ENCODE data around the gene EPYC. TPM values are rescaled to one million over a fixed set of nuclear protein-coding genes. Genes with fewer than 3 reads are reported as not detected.

The EPYC gene
- total and polyA plus RNA-seq, 2 of the 4 experiments (the other 2 are of a cell fraction), result not detected

GRCh38 chr12:90979019-90979418 is 25.8 kb downstream of the EPYC start:
- in situ Hi-C loops (cut with MboI; ENCODE audit: low sequenced_read_pairs), result no loop called here
- no peak overlapping the region for H3K4me2 ChIP-seq (ENCODE audit: low read depth, low read length)
- no peaks in the 10 kb centered on the region for H4K20me1 ChIP-seq (ENCODE audit: insufficient read depth, low read length)
- intact Hi-C loops (cut with micrococcal nuclease), result loop anchor here (2.0 kb wide), 2 partner anchors 200 to 348 kb away; no protein-coding TSS in a partner anchor
- DNase-seq (no peak), ATAC-seq (ENCODE audit: low read depth) (no peak)
- H3K18ac ChIP-seq (ENCODE audit: low read depth, low read length), result peak overlapping the region; percentile 100
- peak overlapping the region; percentile 54 for H2BK120ac ChIP-seq (ENCODE audit: low read depth, low read length)
- 94% methylated on average over 3 of the region's 3 CpGs; no CpG with 5 or more reads in 1 of the 2 experiments for WGBS, 2 experiments (ENCODE audit: extremely low coverage in 2 of 2, insufficient read length in 1 of 2)
- peak overlapping the region in 1 of 2 experiments; percentile 59; a peak in 2 of 4 replicates for H4K8ac ChIP-seq (ENCODE audit: low read depth in 2 of 2, low read length in 2 of 2)
- H4K5ac ChIP-seq (ENCODE audit: low read depth, low read length), result peak overlapping the region; percentile 100
- no peak overlapping the region; the same call in 2 of the 3 replicates for H2BK15ac ChIP-seq (ENCODE audit: low read depth, low read length)
- H3K4me1 ChIP-seq (ENCODE audit: control insufficient read depth, insufficient read depth, low read length), result peaks cover 6% of the 10 kb centered on the region
- no TSS peak for BruUV-seq (replicated peaks)
- dilution Hi-C loops (cut with HindIII; ENCODE audit: low sequenced_read_pairs, unreplicated experiment), result loop anchor here (25.0 kb wide), 1 partner anchor 358 kb away; no protein-coding TSS in a partner anchor
- peak overlapping the region; percentile 54 for H4K91ac ChIP-seq (ENCODE audit: insufficient read depth, low read depth, low read length)
- H2AFZ ChIP-seq (replicated peaks; ENCODE audit: low read length, poor library complexity), result peak overlapping the region; percentile 11
- peak overlapping the region; percentile 59; the same call in 1 of the 2 replicates for H2AK5ac ChIP-seq (ENCODE audit: low read depth, low read length)
- H2BK5ac ChIP-seq (ENCODE audit: low read depth, low read length, poor library complexity, severe bottlenecking), result peak overlapping the region; percentile 9
- H2AK9ac ChIP-seq (replicated peaks; ENCODE audit: low read depth, low read length, poor library complexity), result no peak overlapping the region
- ChIA-PET CTCF (interaction anchor here (0.5 to 1.8 kb wide), 15 partner anchors 8 to 1256 kb away, joined by 3 to 12 read pairs (median 4); no protein-coding TSS in a partner anchor), POLR2A (ENCODE audit: unreplicated experiment) (no interaction called here)
- no peaks in the 10 kb centered on the region for H3K79me1 ChIP-seq (ENCODE audit: low read depth in 1 of 2, low read length in 2 of 2)
- peak overlapping the region; percentile 56; the same call in 1 of the 2 replicates for H3K4ac ChIP-seq (ENCODE audit: low read depth, low read length)
- TF ChIP-seq MXI1 (IDR thresholded peaks at IDR 0.05; ENCODE audit: borderline replicate concordance, low read depth, low read length) (no peak), RAD21 (IDR thresholded peaks at IDR 0.05; ENCODE audit: low read length) (no peak), FOS (IDR thresholded peaks at IDR 0.05; ENCODE audit: low read depth, low read length) (no peak), CHD1 (IDR thresholded peaks at IDR 0.05; ENCODE audit: low read depth, low read length) (no peak), CEBPB (IDR thresholded peaks at IDR 0.05; ENCODE audit: low read depth, low read length) (no peak), BHLHE40 (IDR thresholded peaks at IDR 0.05; ENCODE audit: low read depth, low read length) (no peak), USF2 (IDR thresholded peaks at IDR 0.05; ENCODE audit: low read depth, low read length) (no peak), POLR2A (IDR thresholded peaks at IDR 0.05; ENCODE audit: low read depth, low read length) (no peak), MAFK (IDR thresholded peaks at IDR 0.05; ENCODE audit: low read depth, low read length) (no peak)
- no peaks in the 10 kb centered on the region for H3K9me3 ChIP-seq (ENCODE audit: control insufficient read depth, insufficient read depth, low read length)
- no peak overlapping the region for H3K23ac ChIP-seq (ENCODE audit: low read depth, low read length)
- H3K9me1 ChIP-seq (ENCODE audit: insufficient read depth, low read length), result no peaks in the 10 kb centered on the region
- no peak overlapping the region for H3K56ac ChIP-seq (ENCODE audit: extremely low read depth, insufficient read depth, low read length)
- no peak overlapping the region for H3K4me3 ChIP-seq (ENCODE audit: insufficient read depth, low read depth, low read length)
- H2BK20ac ChIP-seq (ENCODE audit: low read depth, low read length), result peak overlapping the region; percentile 66
- H3K27ac ChIP-seq (ENCODE audit: insufficient read depth, low read length), result peak overlapping the region; percentile 89; the same call in 1 of the 2 replicates
- no peaks in the 10 kb centered on the region for H3K27me3 ChIP-seq (ENCODE audit: control insufficient read depth, insufficient read depth, low read length)
- no peaks in the 10 kb centered on the region for H3K36me3 ChIP-seq (ENCODE audit: control insufficient read depth, insufficient read depth, low read length)
- H3K9ac ChIP-seq (ENCODE audit: low read depth, low read length), result peak overlapping the region; percentile 79; the same call in 1 of the 2 replicates
- 0 out of 2 replicates have a peak overlapping the region, but pooled peaks have one; percentile 3 for H3K14ac ChIP-seq (replicated peaks; ENCODE audit: low read depth, low read length)

Measured in IMR-90 (cell line).